NCI-H2171 treated with DMSO at 0.1 percent for 48 hours (cell line): ENCODE results near the gene TOMT.

Experiments
- DNase-seq: peaks from one replicate; lab custom pipeline; 2025; lab: John Stamatoyannopoulos, UW

The TOMT gene

DNA sequence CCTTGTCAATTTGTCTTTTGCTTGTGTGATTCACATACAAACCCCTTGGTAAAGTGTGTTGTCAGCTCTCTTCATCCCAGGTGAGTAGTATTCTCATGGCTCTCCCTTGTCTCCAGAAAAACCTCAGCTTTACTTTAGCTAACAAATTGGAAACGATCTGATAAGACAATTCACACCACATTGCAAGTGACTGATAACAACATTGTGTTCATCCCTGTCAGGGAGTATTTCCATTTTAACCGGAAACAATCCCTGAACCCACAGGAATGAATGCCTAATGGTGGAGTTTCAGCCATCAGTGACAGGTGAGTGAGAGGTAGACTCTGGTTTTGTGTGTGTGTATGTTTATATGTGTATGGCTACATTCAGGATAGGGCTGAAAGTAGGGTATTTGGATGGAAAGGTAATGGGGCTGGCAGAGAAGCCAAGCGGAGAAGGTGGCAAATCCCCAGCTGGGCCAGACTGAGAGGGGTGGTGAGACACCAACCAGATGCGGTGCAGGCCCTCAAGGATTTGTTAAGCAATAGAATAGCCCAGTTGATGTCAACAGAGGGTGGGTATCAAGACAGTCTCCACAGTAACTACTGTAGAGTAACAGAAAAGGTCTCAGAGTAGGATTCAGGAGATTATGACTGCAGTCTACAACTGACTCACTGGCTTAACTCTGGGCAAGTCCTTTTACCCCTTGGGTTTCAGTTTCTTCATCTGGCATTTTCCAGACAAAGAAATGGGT is 17.5 kb upstream of the TOMT start:
- DNase-seq = no peak

DNA sequence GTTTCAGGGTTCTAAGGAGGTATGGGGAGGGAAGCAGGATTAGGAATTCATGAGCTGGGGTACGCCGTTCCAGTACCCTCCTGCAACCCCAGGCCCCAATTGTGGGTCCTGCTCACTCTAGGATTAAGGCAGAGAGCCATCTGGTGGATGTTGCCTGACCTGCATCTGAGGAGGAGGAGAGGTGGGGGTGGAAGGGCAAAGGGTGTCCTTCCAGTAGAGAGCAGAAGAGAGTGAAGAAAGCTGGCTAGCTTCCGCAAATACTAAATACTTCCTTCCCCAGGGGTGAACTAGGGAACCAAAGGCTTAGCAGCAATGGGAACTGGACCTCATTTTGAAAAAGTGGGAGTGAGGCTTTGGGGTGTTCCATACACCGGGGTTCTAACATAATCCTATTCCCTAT is 14.4 kb upstream of the TOMT start:
- peak; percentile 46 for DNase-seq

- DNase-seq = no peak
Observed at GRCh38 chr11:72098741-72099140, 7.0 kb upstream of the TOMT start.

DNA sequence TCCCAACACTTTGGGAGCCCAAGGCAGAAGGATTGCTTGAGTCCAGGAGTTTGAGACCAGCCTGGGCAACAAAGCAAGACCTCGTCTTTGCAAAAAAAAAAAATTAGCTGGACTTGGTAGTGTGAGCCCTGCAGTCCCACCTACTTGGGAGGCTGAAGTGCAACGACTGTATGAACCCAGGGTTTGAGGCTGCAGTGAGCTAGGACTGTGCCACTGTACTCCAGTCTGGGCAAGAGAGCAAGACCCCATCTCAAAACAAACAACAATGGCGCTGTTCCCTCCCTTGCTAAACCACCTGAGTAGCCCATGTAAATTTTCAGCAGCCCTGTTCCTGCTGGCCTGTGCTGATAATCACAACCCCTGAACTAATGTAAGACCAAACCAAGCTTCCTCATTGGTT is 5.7 kb upstream of the TOMT start:
- DNase-seq = no peak

DNA sequence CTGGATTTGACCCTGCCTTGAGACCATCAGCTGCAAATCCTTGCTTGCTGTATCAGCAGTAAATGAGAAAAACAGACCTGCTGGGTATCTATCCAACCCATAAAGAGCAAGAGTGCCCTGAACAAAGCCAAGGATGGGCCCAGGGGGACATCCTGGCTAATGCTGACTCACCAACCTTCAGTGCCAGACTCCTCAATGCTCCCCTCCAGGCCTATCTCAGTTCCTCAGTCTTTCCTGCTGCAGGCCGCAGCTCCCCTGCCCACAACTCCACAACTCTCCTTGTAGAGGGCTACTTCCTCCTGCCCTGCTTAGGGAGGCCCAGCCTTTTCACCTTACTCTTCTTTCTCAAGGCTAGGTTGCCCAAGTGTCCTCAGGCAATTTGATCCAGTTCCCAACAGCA is 5.3 kb upstream of the TOMT start:
- no peak for DNase-seq

- no peak for DNase-seq
Observed at GRCh38 chr11:72102162-72102561, 3.6 kb upstream of the TOMT start.

DNA sequence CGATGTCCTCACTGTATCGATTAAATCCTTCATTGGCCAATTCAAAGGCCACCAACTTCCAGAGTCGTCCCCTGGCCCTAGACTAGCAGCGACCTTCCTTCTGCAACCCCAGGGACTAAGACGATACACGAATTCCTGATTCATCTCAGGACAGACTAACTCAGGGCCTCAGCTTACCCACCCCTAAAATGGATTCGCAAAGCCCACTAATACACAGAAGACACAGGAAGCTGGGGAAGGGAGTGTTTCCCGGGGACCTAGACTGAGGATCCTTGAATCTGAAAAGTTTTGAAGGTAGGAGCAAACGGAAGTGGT is 3.1 kb upstream of the TOMT start:
- DNase-seq = no peak

- DNase-seq = peak; percentile 97
Observed at GRCh38 chr11:72102946-72103753, 2.6 kb upstream of the TOMT start, which contains the start of gene LAMTOR1. Gene LAMTOR1 (minus strand): TSS chr11:72103297. CDS start chr11:72103224, 73 bp downstream.

GRCh38 chr11:72103754-72104167 is 2.0 kb upstream of the TOMT start:
- DNase-seq = no peak

GRCh38 chr11:72111300-72112142 is 5.8 kb downstream of the TOMT start:
- no peak for DNase-seq

GRCh38 chr11:72112143-72112977 is 6.6 kb downstream of the TOMT start, which contains the start of gene ANAPC15:
Gene ANAPC15 (minus strand): TSS chr11:72112695. CDS start chr11:72111276, 1,419 bp downstream.
- DNase-seq = peak; percentile 99

GRCh38 chr11:72112978-72113808 is 7.5 kb downstream of the TOMT start:
- DNase-seq = peak; percentile 35

DNA sequence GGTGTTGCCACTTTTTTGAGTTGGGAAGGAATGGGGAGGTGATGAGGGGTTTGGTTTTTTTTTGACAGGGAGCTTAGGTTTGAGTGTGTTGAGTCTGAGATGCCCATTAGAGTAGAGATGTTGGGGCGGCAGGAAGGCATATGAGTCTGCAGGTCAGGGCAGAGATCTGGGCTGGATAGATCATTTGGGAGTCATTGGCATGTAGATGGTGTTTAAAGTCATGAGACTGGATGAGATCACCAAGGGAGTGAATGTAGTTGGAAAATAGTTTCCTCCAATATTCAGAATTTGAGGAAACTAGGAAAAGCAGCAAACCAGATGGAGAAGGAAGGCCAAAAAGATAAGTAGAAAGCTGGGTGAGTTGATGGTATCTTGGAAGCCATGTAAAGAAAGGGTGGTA is 8.8 kb downstream of the TOMT start:
- DNase-seq = no peak

DNA sequence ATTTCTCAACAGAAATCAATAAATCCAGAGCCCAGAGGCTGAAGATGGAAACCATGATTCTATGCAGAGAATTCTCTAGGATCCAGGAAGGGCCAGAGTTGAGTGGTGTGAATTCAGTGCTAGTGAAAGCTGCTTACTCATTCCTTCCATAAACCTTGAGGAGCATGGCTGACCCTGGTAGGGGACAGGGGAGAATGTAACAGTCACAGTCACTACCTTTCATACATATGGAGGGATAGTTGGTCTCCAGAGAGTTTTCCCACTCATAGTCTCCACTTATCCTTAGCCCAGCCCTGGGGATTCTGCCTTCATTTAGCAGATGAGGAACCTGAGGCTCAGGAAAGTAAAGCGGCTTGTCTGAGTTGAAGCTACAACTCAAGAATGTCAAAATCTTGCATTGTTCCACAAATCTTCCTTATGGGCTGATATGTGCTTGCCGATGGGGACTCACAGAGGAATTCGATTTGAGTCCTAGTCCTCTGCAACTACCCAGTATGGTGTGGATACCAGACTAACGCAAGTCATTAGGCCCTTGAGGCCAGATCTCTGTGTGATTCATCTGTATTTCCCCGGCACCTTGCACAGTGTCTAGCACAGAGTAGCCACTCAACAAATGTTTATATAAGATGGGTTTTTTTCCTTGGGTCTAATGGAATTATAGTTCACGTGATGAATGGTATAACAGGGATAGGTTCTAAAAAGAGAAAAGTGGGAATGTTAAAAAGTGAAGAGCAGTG is 10.5 kb downstream of the TOMT start:
- no peak for DNase-seq

- DNase-seq = no peak
Observed at GRCh38 chr11:72119198-72119597, 13.5 kb downstream of the TOMT start.

DNA sequence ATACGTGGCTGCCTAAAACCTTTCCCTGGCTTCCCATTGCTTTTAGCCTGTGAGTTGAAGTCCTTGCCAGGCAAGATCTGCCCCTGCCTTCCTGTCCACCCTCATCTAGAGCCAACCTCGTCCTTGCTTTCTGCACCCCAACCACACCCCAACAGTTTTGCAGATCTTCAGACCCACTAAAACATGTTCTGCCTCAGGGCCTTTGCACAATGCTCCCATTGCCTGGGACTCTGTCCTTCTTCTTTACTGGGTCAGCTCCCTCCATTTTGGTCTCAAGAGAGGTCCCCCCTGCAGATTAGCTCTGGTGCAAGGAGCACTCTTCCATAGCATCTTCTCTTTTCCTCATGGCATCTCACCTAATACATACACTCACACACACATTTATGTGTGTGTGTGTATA is 15.2 kb downstream of the TOMT start:
- DNase-seq = no peak

GRCh38 chr11:72122607-72123006 is 16.9 kb downstream of the TOMT start:
- DNase-seq = no peak

GRCh38 chr11:72123117-72123653 is 17.5 kb downstream of the TOMT start:
- DNase-seq = no peak

DNA sequence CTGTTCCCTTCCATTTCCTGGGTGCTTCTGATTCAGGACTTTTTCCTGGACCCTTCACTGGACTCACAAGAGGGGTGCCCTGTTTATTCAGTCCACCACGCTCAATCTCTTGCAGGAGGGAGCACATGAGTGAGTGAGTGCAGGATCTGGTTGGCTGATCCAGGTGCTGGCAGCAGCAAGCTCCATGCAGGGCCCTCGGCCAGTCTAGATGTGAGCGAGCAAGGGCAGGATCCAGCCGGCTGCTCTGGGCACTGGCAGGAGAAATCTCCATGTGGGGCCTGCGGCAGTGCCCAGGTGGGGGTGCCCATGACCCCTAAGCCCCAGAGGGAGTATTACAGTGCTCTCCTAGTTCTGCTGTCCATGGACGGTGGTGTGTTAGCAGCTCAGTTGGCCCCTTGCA is 18.3 kb downstream of the TOMT start:
- DNase-seq = no peak

GRCh38 chr11:72125956-72126355 is 20.2 kb downstream of the TOMT start:
- DNase-seq = no peak
